Measurements from ENCODE around the gene PODN.

Gene PODN

GRCh38 chr1:53061859-53062707 lies at the start of gene PODN:
Gene PODN, plus strand, starts transcription at chr1:53062213. Its CDS starts 7,643 bp downstream, at chr1:53069856.
- DNase-seq = no peak

GRCh38 chr1:53014791-53015507 lies 47.1 kb upstream of the PODN start:
- DNase-seq = peak; percentile 79

- no peak for DNase-seq
Measured at GRCh38 chr1:53015508-53015860, 46.5 kb upstream of the PODN start.

- no peak for DNase-seq
Measured at GRCh38 chr1:53016705-53017104, 45.3 kb upstream of the PODN start.

GRCh38 chr1:53020588-53020987 lies 41.4 kb upstream of the PODN start:
- DNase-seq = no peak

GRCh38 chr1:53022179-53022578 lies 39.8 kb upstream of the PODN start:
- no peak for DNase-seq

GRCh38 chr1:53023546-53023945 lies 38.5 kb upstream of the PODN start:
- DNase-seq = no peak

GRCh38 chr1:53024117-53024516 lies 37.9 kb upstream of the PODN start:
- DNase-seq = no peak

GRCh38 chr1:53025034-53025768 lies 36.8 kb upstream of the PODN start:
- no peak for DNase-seq

- no peak for DNase-seq
Measured at GRCh38 chr1:53025769-53026112, 36.3 kb upstream of the PODN start.

- no peak for DNase-seq
Measured at GRCh38 chr1:53026254-53026653, 35.8 kb upstream of the PODN start.

- no peak for DNase-seq
Measured at GRCh38 chr1:53031732-53032131, 30.3 kb upstream of the PODN start.

GRCh38 chr1:53037159-53037558 lies 24.9 kb upstream of the PODN start:
- DNase-seq = no peak

GRCh38 chr1:53038566-53038965 lies 23.4 kb upstream of the PODN start:
- no peak for DNase-seq

- DNase-seq = no peak
Measured at GRCh38 chr1:53043271-53043670, 18.7 kb upstream of the PODN start.

GRCh38 chr1:53044926-53045325 lies 17.1 kb upstream of the PODN start:
- no peak for DNase-seq

GRCh38 chr1:53046930-53047329 lies 15.1 kb upstream of the PODN start:
- no peak for DNase-seq

GRCh38 chr1:53047737-53048736 lies 14.0 kb upstream of the PODN start:
- no peak for DNase-seq

- DNase-seq = no peak
Measured at GRCh38 chr1:53048960-53049573, 12.9 kb upstream of the PODN start.

GRCh38 chr1:53049574-53049967 lies 12.4 kb upstream of the PODN start:
- no peak for DNase-seq

- no peak for DNase-seq
Measured at GRCh38 chr1:53050310-53050709, 11.7 kb upstream of the PODN start.

- DNase-seq = no peak
Measured at GRCh38 chr1:53051676-53052075, 10.3 kb upstream of the PODN start.

Measured in CD4-positive, alpha-beta T cell treated with Interleukin-6 for 4 hours (primary cell).